Smooth muscle cell (in vitro differentiated cells): ENCODE data around the gene NUMBL. TPM values are rescaled to one million over a fixed set of nuclear protein-coding genes. Genes with fewer than 3 reads are reported as not detected.
"Not testable (repeated sequence)": the region's sequence is repeated elsewhere in the genome, so short reads cannot be mapped to it uniquely, and the experiment has no call there.

ENCODE experiments used
- DNase-seq: peaks from one replicate; lab custom pipeline; 2025; ENCODE audit not compliant: unreplicated experiment; lab: John Stamatoyannopoulos, UW
- H2AFZ ChIP-seq: fragments of 200-600 bp; sonication (generic); 2 replicates; pipeline ENCODE4 v1.6.0; 2016; ENCODE audit warnings: antibody characterized with exemption, low read depth, mild to moderate bottlenecking
- H3F3A ChIP-seq: fragments of 200-600 bp; sonication (generic); 2 replicates; pipeline ENCODE4 v1.6.0; 2017; ENCODE audit warnings: antibody characterized with exemption, low read depth
- H3K27ac ChIP-seq: fragments of 200-600 bp; sonication (generic); 2 replicates; pipeline ENCODE4 v1.5.1; 2016; ENCODE audit warnings: low read depth, mild to moderate bottlenecking
- H3K27me3 ChIP-seq: fragments of 200-600 bp; sonication (generic); 2 replicates; pipeline ENCODE4 v1.6.1; 2016; ENCODE audit warnings: low read depth, mild to moderate bottlenecking
- H3K36me3 ChIP-seq: fragments of 200-600 bp; sonication (generic); 2 replicates; pipeline ENCODE4 v1.5.1; 2016; ENCODE audit warnings: low read depth
- H3K4me1 ChIP-seq: fragments of 200-600 bp; sonication (generic); 2 replicates; pipeline ENCODE4 v1.5.1; 2016; ENCODE audit warnings: low read depth
- H3K4me2 ChIP-seq: fragments of 200-600 bp; sonication (generic); 2 replicates; pipeline ENCODE4 v1.6.0; 2016; ENCODE audit warnings: mild to moderate bottlenecking
- H3K4me3 ChIP-seq: fragments of 200-600 bp; sonication (generic); 2 replicates; pipeline ENCODE4 v1.5.1; 2016; ENCODE audit warnings: mild to moderate bottlenecking
- H3K79me2 ChIP-seq: fragments of 200-600 bp; sonication (generic); 2 replicates; pipeline ENCODE4 v1.6.0; 2016; ENCODE audit warnings: low read depth, mild to moderate bottlenecking
- H3K9ac ChIP-seq: fragments of 200-600 bp; sonication (generic); 2 replicates; pipeline ENCODE4 v1.6.0; 2016; ENCODE audit warnings: low read depth
- H3K9me3 ChIP-seq: fragments of 200-600 bp; sonication (generic); replicated peaks from 2 replicates; pipeline ENCODE4 v1.5.1; 2016; ENCODE audit warnings: low read depth
- H4K20me1 ChIP-seq: fragments of 200-600 bp; sonication (generic); 2 replicates; pipeline ENCODE4 v1.6.0; 2016; ENCODE audit warnings: low read depth
- CTCF ChIP-seq: fragments of 200-600 bp; sonication (generic); IDR thresholded peaks from 2 replicates; pipeline ENCODE4 v1.5.1; 2017; ENCODE audit warnings: borderline replicate concordance, mild to moderate bottlenecking, antibody characterized with exemption; ENCODE audit not compliant: insufficient read depth, poor library complexity, severe bottlenecking
- WGBS: methylation state at CpG from one replicate; pipeline ENCODE4 v1.1.7; 2016; ENCODE audit warnings: low lambda C conversion rate; 5-methylcytosine and 5-hydroxymethylcytosine counted together
- polyA plus RNA-seq: library from polyadenylated mRNA; unstranded; fragments of >200 nt; fragmentation: Nextera tagmentation; extraction: Ambion mirVana; gene quantifications from 2 replicates; pipeline ENCODE4 v1.2.1, GENCODE V29; 2016
- total RNA-seq: library from RNA; depleted of rRNA; stranded (reverse); fragments of >200 nt; gene quantifications from 2 replicates; pipeline ENCODE4 v1.2.3, GENCODE V29; 2014

Gene NUMBL
- total and polyA plus RNA-seq, 2 experiments from 2014 or later = 30.5 to 73.0 TPM

DNA sequence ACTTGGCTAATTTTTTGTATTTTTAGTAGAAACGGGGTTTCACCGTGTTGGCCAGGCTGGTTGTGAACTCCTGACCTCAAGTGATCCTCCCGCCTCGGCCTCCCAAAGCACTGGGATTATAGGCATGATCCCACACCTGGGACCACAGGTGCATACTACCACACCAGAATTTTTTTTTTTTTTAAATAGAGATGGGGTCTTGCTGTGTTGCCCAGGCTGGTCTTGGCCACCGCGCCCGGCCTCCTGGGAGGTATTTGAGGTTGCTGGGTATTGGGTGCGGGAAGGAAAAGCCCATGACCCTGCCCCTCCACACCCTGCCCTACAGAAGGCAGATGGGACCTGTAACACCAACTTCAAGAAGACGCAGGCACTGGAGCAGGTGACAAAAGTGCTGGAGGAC, 46.2 kb upstream of the NUMBL start:
- H3K36me3 ChIP-seq = peaks cover 4% of the 10 kb centered on the region
- H3K27me3 ChIP-seq = no peaks in the 10 kb centered on the region
- no peak overlapping the region for H3K27ac ChIP-seq
- whole genome bisulfite sequencing = 92% methylated on average over 9 of the region's 9 CpGs
- peaks cover 17% of the 10 kb centered on the region for H4K20me1 ChIP-seq
- H3K4me2 ChIP-seq = no peak overlapping the region
- H2AFZ ChIP-seq = no peak overlapping the region
- H3K9ac ChIP-seq = no peak overlapping the region
- no peaks in the 10 kb centered on the region for H3K4me1 ChIP-seq
- no peaks in the 10 kb centered on the region for H3F3A ChIP-seq
- H3K79me2 ChIP-seq = no peaks in the 10 kb centered on the region
- H3K4me3 ChIP-seq = no peak overlapping the region
- no peak for DNase-seq
- no peaks in the 10 kb centered on the region for H3K9me3 ChIP-seq
- TF ChIP-seq CTCF = no peak

DNA sequence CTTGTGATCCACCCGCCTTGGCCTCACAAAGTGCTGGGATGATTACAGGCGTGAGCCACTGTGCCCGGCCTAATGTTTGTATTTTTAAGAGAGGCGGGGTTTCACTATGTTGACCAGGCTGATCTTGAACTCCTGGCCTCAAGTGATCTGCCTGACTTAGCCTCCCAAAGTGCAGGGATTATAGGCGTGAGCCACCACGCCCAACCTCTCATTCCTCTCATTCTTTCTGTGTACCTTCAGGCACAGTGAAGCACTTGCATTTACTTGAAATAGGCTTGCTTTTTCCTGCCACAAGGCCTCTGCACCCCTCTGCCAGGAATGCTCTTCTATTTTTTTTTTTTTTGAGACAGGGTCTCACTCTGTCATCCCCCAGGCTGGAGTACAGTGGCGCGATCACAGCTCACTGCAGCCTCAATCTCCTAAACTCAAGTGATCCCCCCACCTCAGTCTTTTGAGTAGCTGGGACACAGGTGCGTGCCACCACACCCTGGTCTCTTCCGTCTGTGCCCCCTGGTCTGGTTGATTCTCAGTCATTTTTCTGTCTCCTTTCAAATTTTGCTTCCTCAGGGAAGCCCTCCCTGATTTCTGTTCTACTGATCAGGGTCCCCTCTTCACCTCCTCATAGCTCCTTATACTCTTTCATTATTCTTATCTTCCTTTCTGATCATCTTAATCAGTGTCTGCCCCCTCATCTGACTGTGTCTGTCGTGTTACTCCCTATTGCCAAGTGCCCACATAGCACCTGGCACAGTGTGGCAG, 44.7 kb upstream of the NUMBL start:
- H2AFZ ChIP-seq = no peak overlapping the region
- WGBS = 88% methylated on average over 11 of the region's 11 CpGs

GRCh38 chr19:40733149-40733548, 42.7 kb upstream of the NUMBL start:
- H3K9ac ChIP-seq = no peak overlapping the region
- no peaks in the 10 kb centered on the region for H3K27me3 ChIP-seq
- H3K9me3 ChIP-seq = no peaks in the 10 kb centered on the region
- WGBS = 98% methylated on average over 13 of the region's 13 CpGs
- TF ChIP-seq CTCF = no peak
- no peaks in the 10 kb centered on the region for H3F3A ChIP-seq
- H3K4me2 ChIP-seq = no peak overlapping the region
- peaks cover 16% of the 10 kb centered on the region for H3K36me3 ChIP-seq
- no peaks in the 10 kb centered on the region for H3K4me1 ChIP-seq
- no peak overlapping the region for H3K27ac ChIP-seq
- H3K79me2 ChIP-seq = no peaks in the 10 kb centered on the region
- H2AFZ ChIP-seq = no peak overlapping the region
- no peak overlapping the region for H3K4me3 ChIP-seq
- peaks cover 41% of the 10 kb centered on the region for H4K20me1 ChIP-seq
- DNase-seq = no peak

More for the DNA sequence above, 44.7 kb upstream of the NUMBL start:
- no peaks in the 10 kb centered on the region for H3K79me2 ChIP-seq
- H3K4me2 ChIP-seq = no peak overlapping the region
- H3F3A ChIP-seq = no peaks in the 10 kb centered on the region
- H3K4me3 ChIP-seq = no peak overlapping the region
- no peak overlapping the region for H3K9ac ChIP-seq
- H3K27ac ChIP-seq = no peak overlapping the region
- H3K36me3 ChIP-seq = peaks cover 10% of the 10 kb centered on the region
- H4K20me1 ChIP-seq = peaks cover 28% of the 10 kb centered on the region
- H3K4me1 ChIP-seq = no peaks in the 10 kb centered on the region
- no peak for TF ChIP-seq CTCF
- no peaks in the 10 kb centered on the region for H3K27me3 ChIP-seq
- no peaks in the 10 kb centered on the region for H3K9me3 ChIP-seq
- DNase-seq = no peak

- not testable (repeated sequence) for H2AFZ ChIP-seq, H3K4me3 ChIP-seq, H3F3A ChIP-seq, H3K4me1 ChIP-seq, H3K27ac ChIP-seq, H3K79me2 ChIP-seq, H3K9me3 ChIP-seq, H3K27me3 ChIP-seq, H3K9ac ChIP-seq, H3K4me2 ChIP-seq, DNase-seq
- Histone ChIP-seq H3K36me3 (peaks cover 20% of the 10 kb centered on the region), H4K20me1 (peaks cover 49% of the 10 kb centered on the region)
- 98% methylated on average over 16 of the region's 16 CpGs for WGBS
Observed at GRCh38 chr19:40732304-40732703, 41.9 kb upstream of the NUMBL start.

- peaks cover 24% of the 10 kb centered on the region for H3K36me3 ChIP-seq
- H4K20me1 ChIP-seq = peaks cover 68% of the 10 kb centered on the region
- not testable (repeated sequence) for H3K9me3 ChIP-seq, H3K27ac ChIP-seq, H3K9ac ChIP-seq, H2AFZ ChIP-seq, H3K4me1 ChIP-seq, H3F3A ChIP-seq, H3K4me3 ChIP-seq, H3K27me3 ChIP-seq, H3K4me2 ChIP-seq, DNase-seq
- WGBS = 96% methylated on average over 5 of the region's 5 CpGs
- H3K79me2 ChIP-seq = peaks cover 18% of the 10 kb centered on the region
Observed at GRCh38 chr19:40730065-40730464, 39.6 kb upstream of the NUMBL start.
